ENCODE data around the gene SIRPA.

The SIRPA gene

DNA sequence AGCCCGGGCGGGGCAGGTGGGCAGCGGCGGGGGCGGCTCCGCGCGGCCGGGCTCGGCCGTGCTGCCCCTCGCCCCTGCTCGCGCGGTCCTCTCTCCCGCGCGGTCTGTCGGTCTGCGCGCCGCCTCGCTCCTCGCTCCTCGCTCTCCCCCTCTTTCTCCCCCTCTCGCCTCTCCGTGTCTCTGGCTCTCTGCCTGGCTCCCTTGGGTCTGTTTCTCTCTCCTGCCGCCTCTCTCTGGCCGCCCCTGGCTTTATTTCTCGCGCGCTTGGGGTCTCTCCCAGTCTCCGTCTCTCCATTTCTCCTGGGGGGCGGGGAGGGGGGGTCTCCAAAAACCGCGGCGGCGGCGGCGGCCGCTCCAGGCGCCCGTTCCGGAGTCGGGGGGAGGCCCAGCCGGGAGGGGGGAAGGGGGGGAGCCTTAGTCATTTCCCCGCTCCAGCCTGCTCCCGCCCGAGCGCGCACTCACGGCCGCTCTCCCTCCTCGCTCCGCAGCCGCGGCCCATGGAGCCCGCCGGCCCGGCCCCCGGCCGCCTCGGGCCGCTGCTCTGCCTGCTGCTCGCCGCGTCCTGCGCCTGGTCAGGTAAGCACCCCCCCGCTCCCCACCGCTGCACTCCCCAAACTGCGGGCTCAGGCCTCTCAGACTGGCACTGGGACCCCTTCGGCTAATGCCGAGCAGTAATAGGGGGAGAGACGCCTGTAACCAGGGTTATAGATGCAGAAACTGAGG lies at the start of gene SIRPA:
SIRPA (plus strand) TSS at position 457 of the 723 bp plus-strand sequence; CDS start at position 498, 41 bp downstream.
- DNase-seq (ENCODE audit: low read depth): no peak

DNA sequence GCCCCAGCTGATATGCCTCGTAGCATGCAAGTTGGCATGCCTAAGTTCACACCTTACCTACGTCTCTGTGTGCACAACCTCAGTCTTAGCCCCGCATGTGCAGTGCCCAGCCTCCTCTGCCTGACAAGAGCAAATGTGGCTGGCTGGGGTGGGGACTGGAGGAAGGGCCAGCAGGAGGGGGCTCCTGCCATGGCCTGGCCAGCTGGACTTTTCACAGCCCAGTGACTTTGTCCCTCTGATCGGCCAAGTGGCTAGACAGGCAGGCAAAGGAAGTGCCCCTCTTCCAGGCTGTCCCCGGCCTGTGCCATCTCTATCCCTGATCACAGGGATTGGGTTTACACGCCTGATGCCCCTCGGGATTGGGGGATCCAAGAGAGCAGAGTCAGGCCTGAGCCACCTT lies 49.5 kb upstream of the SIRPA start:
- DNase-seq (ENCODE audit: low read depth): no peak

DNA sequence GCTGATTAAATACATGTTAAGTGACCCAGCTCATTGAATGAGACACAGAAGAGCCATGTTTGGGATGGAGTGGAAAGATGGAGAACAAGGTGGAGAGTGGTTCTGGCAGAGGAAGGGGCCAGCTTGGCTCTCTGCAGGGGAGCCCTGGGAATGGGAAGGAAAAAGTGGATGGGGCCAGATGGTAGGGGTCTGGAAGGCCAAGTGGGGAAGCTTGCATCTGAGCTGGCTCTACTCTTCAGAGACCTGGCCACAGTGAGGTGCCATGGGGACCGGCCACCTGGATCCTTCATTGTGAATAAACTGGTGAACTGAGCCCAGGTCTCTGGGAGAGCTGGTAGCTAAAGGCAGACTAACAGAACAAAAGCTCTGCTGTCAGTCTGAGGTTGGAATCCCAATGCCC lies 48.9 kb upstream of the SIRPA start:
- no peak for DNase-seq (ENCODE audit: low read depth)

DNA sequence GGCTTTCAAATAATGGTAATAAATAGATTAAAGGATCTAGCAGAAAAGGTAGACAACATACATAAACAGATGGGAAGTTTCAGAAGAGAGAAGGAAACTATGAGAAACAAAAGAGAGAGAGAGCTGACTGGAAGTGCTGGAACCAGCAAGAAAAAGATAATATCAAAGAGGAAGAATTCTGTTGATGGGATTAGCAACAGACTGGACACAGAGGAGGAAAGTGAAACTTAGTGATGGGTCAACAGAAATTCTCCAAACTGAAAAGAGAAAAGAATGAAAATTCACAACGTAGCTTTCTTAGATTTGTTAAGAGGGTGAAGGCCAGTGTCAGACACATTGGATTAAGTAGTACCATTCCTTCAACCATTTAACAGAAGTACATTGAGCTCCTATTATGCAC lies 48.3 kb upstream of the SIRPA start:
- no peak for DNase-seq (ENCODE audit: low read depth)

DNA sequence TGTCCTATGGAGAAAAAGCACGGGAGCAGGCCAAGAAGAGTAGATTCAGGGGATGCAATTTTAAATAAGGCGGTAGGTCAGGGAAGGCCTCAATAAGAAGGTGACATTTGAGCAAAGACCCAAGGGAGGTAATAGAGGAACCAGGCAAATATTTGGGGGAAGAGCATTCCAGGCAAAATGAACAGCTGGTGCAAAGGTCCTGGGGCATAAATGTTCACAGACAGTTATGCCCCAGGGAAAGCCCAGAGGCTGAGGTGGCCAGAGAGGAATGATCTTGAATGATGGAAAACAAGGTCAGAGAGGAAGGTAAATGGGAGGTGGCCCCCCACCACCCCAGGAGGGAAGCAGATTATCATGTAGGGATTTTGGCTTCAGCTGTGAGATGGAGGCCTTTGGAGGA lies 47.4 kb upstream of the SIRPA start:
- no peak for DNase-seq (ENCODE audit: low read depth)

DNA sequence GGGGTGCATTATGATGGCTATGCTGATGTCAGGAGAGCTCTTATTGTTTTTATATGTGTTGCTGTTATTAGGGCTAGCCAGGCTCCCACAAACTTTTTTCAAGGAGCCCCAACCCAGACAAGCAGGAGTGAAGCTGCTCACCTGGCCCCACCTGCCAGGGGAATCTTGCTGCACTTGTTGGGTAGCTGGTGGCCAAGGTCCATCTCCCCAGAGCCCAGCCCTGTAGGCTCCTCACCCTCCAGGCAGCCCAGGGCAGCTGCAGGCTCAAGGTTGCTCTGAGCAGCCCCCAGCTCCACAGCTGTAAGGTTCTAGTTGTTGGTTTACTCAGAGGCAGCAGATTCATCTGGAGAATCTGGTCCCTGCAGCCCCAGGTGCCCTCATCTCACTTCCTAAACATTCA lies 46.8 kb upstream of the SIRPA start:
- no peak for DNase-seq (ENCODE audit: low read depth)

DNA sequence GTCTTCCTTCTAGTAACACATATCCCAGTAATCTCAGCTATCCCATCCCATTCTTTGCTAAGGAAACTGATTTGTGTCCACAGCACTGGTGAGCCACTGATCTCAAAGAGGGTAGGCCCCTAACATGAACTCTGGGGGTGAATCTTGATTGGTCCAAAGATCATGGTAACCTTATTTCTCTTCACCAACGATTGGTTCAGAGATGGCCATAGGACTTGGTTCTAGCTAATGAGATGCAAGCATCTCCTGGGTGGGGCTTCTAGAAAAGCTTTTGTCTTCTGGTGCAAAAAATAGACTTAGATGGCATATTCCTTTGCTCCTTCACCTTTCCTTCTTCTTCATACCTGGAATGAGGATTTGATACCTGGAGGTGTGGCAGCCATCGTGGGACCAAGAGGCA lies 43.8 kb upstream of the SIRPA start:
- DNase-seq (ENCODE audit: low read depth): no peak

DNA sequence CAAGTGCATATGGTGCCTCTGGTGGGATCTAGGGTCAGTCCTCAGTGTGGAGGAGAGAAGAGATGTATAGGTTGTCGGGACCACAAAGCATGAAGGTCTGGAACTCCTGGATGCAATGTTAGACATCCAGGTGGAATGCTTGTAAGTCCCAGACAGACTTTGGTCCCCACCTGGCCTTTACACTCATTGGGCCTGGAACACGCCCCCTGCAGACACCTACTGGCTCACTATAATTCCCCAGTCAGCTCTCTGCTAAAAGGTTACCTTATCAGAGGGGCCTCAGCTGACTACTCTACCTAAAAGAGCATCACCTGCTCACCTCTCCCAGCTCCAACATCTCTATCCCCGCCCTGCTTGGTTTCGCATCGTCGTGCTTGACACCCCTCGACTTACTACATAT lies 41.7 kb upstream of the SIRPA start:
- DNase-seq (ENCODE audit: low read depth): no peak

DNA sequence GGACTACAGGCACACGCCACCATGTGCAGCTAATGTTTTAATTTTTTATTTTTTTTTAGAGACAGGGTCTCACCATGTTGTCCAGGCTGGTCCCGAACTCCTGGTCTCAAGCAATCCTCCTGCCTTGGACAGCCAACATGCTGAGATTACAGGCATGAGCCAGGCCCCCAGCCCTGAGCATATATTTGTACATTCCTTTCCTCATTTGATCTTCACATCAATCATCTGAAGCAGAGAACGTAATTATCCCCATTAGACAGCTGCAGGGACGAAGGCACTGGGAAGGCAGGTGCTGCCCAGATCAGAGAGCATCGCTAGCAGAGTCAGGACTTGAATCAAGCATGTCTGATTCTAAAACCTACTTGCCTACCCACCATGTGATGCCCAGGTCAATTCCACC lies 41.0 kb upstream of the SIRPA start:
- DNase-seq (ENCODE audit: low read depth): no peak

DNA sequence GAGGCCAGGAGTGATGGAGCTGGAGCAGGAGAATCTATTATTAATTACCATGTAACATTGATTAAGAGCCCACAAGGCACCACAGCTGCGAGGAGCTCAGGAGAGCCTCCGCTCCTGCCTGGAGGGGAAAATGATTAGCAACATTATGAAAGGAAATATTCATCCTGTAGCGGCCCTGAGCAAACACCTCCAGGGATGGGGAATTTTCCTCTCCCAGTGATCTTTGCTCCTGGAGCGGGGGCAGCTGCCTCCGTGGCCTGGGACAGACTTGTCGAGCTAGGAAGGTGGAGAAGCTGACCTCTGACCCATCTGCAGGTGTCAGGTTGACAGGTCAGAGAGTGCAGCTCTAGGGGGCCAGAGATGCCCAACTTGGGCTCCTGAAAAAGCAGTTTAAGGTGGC lies 40.1 kb upstream of the SIRPA start:
- no peak for DNase-seq (ENCODE audit: low read depth)

DNA sequence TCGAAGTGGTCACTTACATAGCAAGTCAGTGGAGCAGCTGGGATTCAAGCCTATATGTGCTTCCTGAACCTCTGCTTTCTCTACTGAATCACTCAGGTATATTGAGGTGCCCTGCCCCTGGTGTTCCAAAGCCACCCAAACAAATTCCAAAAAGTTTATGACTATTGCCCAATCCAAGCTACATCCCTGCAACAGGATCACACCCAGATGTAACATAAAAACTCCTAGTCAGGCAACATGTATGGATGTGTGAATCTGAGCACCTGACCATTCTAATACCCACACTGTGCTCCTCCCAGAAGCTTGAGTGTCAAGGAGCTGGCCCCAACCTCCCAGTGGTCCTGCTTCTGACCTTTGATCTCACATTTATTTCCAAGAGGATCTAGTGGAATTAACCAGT lies 39.5 kb upstream of the SIRPA start:
- no peak for DNase-seq (ENCODE audit: low read depth)

DNA sequence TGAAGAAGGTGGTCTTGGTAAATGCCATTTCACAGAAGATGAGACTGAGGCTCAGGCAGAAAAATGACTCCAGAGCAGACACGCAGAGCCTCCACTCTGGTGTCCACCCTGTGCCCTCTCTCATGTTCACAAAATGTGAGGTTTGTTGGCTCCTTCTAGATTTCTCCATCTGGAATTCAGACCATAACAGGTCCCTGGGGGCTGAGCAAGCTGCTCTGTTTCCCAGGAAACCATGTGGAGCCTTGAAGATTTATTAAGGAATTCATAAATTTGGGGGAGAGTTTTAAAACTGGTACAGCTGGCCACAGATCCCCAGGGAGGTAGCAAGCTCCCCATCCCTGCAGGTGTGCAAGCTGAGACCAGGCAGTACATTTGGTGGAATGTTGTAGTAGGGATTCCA lies 38.8 kb upstream of the SIRPA start:
- no peak for DNase-seq (ENCODE audit: low read depth)

DNA sequence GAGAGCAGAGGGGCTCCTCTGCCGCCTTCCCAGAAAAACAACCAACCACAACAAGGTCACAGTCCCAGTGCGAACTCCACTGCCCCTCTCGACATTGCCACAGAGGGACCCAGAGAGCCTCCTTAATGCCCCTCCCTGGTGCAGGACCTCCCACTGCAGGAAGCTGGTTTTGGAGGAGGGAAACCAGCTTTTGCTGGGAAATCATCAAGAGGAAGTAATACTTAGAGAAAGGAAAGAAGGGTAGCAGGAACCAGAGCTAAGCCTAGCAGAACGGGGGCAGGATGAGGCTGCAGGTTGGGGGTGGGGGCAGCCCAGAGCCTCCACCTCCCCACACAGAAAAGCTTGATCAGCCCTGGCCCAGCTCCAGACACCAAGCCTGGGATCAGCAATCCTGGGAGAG lies 37.7 kb upstream of the SIRPA start:
- DNase-seq (ENCODE audit: low read depth): no peak

DNA sequence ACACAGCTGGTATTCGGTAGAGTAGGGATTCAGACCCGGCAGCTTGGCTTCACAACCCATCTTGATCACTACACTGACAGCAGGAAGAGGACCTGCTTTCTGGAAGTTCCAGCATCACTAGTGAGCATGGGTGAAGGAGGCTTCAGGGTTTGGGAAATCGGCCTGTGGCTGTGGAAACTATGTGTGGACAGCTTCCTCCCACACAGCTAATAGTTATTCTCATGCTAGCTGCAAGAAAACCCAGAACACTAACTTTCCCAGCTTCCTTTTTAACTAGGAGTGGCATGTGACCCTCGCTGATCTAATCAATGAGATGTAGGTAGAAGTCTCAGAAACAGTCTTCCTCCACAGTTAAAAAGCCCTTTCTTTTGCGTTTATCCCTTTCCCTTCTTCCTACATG lies 36.3 kb upstream of the SIRPA start:
- DNase-seq (ENCODE audit: low read depth): no peak

DNA sequence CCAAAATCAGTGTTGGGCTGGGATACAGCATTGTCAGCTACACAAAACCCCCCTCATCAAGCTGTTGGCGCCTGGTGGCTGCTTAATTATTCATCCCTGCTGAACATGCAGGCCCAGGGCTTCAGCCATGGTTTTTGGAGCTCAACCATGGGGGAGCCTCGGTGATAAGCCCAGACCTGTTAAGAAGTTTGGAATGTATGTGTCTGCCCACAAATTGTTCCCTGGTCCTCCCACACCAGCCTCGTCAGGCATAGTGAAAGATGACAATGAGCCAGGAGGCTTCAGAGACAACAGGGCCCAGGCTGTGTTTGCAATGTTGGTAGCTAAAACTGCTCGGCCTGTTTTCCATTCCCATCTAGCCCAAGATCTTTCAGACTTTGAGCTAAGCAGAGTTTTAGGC lies 34.8 kb upstream of the SIRPA start:
- no peak for DNase-seq (ENCODE audit: low read depth)

DNA sequence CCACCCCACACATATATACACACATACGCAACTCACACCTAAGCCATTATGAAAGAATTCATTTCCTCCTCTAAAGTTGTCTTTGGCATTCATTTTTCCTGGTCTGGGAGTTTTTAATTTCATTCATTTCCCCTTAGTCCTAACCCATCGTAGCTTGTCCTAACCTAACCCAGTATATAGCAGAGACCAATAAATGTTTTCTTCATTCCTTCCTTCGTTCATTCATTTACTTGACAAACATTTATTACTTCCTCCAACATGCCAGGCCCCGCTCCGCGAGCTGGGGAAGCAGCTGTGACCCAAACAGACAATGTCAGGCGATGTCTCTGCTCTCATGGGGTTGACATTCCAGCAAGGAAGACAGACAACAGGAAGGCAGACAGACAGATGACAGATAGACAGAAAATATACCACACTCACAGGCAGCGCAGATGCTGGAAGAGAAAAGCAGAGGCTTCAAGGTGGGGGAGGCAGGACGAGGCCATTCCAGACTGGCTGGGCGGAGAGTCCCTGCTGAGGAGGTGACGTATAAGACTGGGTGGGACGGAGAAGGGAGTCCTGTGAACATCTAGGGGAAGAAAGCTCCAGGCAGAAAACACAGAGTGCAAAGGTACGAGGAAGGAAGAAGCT lies 33.7 kb upstream of the SIRPA start:
- DNase-seq (ENCODE audit: low read depth): no peak

DNA sequence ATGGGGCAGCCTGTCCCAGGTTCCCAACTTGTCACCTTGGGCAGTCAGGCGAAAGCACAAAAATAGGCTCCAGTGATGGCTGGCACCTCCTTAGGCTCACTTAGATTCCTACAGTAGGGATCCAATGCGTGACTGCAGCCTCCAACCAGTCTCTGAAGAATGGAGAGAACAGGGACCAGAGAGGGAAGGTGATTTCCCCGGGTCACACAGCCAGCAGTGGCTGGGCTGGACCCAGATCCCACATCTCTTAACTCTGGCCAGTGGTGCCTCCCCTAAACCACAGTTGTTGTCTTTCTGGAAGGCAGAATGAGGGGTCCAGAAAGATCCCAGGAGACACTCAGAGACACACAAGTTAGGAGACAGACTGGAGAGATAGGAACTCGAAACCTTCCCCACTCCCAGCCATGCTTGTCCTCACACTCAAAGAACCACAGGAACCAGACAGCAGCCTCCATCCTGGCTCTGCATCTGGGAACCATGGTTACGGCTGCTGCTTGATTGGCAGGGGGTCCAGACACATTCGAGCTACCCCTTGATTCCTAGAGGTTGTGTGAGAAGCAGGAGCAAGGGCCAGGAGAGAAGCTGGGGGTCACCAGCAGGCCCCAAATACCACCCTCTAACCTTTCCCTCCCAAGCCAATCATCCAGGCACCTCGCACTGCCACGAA lies 33.1 kb upstream of the SIRPA start:
- no peak for DNase-seq (ENCODE audit: low read depth)

DNA sequence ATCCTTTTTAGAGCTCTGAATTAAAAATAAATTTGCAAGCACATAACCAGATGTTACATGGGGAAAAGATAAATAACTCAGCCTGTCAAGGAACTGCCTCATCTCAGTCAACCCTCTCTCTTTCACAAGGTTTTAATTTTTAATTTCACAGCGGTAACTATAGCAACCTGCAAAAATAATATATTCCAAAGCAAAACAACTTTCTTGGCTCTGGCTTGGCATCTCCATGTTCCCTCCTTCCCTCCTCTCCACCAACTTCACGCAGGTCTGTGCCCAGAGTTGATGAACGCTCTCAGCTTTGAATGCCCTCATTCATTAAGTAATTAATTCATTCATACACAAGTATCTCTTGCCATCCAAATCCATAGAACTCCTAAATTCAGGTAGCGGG lies 32.5 kb upstream of the SIRPA start:
- no peak for DNase-seq (ENCODE audit: low read depth)

DNA sequence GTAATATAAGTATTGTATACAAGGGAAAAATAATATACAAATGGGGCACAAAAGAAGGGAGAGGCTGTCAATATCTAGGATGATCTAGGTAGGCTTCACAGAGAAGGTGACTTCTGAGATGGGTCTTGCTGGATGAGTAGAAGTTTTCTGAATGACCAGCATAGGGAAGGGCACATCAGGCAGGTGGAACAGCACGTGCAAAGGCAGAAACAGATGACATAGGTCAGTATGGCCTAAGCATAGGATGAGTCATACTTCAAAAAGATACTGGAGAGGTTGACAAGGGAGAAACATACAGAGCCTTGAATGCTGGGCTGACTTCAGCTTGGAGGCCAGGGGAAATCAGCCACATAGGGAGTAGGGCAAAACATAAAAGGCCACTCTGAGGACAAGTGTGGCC lies 31.9 kb upstream of the SIRPA start:
- no peak for DNase-seq (ENCODE audit: low read depth)

DNA sequence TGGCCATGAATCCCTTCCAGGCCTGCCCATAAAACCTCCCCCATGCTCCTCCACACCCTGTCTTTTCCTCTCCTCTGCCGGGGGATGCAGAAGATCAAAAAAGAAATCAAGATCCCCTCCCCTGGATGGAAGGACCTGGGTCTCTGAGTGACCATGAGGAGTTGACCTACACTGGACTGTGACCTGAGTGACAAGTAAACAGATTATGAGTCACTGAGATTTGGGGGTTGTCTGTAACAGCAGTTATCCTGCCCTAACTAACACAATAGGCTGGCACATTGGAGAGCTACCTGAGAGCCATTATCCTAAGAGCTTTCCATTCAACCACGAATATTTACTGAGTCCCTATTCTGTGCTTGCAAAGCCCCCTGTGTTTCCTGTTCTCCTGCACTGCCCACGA lies 28.4 kb upstream of the SIRPA start:
- no peak for DNase-seq (ENCODE audit: low read depth)

DNA sequence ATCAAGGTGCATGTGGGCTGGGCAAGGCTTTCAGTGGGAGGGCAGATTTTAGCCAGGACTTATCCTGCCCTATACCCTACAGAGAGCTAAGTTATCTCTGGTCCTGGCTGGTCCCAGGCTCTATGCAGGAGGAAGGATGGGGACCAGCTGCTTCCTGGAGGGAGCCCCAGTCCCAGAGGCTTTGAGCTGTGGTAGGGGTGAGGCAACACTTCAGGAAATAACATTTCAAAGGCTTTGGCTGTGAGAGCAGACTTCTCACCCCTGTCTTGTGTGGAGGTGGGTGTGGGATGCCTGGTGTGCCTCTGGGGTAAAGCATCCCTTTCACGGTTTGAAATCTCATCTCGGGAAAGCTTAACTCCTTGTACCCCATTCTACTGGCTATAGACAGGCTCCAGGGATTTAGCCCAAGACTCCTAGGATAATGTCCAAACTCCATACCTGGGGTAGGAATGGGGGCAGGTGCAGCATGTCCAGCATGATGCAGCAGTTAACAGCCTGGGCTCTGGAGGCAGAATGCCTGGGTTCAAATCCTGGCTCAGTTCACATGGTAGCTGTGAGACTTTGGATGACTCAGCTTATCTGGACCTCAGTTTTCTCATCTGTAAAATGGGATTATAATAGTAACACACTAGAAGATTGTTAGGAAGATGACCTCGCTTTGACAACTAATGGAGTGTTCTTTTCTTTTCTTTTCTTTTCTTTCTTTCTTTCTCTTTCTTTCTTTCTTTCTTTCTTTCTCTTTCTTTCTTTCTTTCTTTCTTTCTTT lies 27.5 kb upstream of the SIRPA start:
- DNase-seq (ENCODE audit: low read depth): no peak

DNA sequence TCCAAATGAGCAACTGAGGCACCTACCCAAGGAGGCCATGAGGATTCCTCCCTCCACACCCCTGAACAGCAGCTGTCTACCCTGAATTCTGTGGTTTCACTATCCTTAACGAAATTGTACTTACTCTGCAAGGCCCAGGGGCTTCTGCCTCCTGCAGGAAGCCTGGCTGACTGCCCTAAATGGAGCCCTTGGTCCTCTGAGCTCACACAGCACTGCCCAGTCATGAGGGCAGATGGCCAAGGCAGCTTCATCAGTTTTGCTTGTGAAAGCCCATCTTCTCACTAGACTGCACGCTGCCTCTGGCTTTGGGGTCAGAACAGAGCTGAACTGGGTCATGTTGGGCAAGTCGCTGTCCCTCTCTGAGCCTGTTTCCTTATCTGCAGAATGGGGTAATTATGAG lies 26.4 kb upstream of the SIRPA start:
- no peak for DNase-seq (ENCODE audit: low read depth)

DNA sequence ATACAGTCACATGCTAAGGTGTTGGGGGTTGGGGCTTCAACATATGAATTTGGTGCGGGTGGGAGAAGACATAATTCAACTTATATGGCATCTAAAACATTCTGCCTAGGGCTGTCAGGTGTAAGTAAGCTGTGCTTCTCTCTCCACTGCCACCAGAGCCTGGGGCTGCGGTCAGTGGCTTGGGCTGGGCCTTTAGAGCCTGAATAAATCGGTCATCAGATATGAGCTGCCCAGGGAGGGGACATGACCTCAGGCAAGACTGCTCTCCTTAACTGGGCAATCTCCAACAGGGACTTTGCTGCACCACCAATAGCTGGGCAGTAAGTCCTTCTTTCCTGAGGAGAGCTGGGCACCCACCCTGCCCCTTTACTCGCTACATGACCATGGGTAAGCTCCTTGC lies 24.9 kb upstream of the SIRPA start:
- DNase-seq (ENCODE audit: low read depth): no peak
